ENCODE data around the gene TP63.

The TP63 gene

DNA sequence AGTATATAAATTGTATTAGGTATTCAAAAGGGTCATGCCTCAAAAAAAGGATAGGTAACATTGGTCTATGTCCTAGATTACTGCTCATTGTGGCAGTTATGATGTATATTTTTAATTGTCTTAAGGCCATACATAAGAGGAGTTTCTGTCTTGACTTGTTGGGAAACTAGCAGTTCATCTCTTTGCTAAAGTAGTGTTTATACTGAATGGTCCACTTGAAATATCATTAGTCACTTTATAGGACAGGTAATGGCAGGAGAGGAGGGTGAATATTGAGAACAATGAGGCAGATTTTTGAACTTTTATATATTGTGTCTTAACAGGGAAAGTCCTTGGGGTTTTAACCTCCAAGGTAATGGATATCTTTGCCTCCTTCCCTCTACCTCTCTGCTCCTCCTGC lies 58.4 kb downstream of the TP63 start:
- Histone ChIP-seq H3K27ac (no peak overlapping the region), H3K4me3 (no peak overlapping the region)
- no peak for TF ChIP-seq CTCF (IDR thresholded peaks at IDR 0.05)
- DNase-seq (ENCODE audit: low spot score) = no peak

DNA sequence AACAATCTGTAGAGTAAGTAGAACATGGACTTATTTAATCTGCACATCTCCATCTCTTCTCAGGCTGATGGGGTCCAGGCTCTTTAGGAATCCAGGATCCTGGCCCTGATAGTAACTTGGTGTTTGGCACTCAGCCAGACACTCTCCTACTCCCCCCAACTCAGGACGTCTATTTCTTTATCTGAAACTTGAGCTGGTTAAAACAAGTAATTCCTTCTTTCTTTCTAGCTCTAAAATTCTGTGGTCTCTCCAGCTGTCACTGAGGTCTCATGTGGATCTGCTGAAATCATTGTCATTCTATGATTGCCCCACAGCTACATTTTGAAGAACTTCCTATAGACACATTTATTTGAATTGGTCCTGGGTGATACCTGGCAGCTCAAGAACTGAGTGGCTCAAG lies 59.0 kb downstream of the TP63 start:
- no peak for TF ChIP-seq CTCF (IDR thresholded peaks at IDR 0.05)
- H3K4me3 ChIP-seq = no peak overlapping the region
- no peak for DNase-seq (ENCODE audit: low spot score)
- H3K27ac ChIP-seq = no peak overlapping the region

- no peak for TF ChIP-seq CTCF (IDR thresholded peaks at IDR 0.05)
- no peak for DNase-seq (ENCODE audit: low spot score)
- H3K27ac ChIP-seq = no peak overlapping the region
- no peak overlapping the region for H3K4me3 ChIP-seq
Observed at GRCh38 chr3:189690672-189691071, 59.5 kb downstream of the TP63 start.

- Histone ChIP-seq H3K27ac (no peak overlapping the region), H3K4me3 (no peak overlapping the region)
- TF ChIP-seq CTCF (IDR thresholded peaks at IDR 0.05) = no peak
- DNase-seq (ENCODE audit: low spot score) = no peak
Observed at GRCh38 chr3:189695400-189695799, 64.2 kb downstream of the TP63 start.

DNA sequence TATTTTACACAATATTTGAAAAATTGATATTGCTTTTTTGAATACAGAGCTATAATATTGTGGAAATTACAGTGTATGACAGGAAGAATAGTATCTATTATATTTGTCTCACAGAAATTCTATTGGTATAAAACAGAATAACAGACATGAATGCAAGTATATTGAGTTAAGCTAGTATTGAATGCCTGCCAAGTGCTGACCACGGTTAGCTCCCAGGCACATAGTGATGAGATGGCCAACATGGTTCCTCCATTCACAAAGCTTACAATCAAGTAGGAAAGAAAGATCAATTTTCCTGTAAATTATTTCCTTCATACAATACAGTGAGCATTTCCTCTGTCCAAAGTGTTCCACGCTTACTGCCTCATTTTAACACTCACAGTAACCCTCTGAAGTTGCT lies 67.6 kb downstream of the TP63 start:
- H3K27ac ChIP-seq = no peak overlapping the region
- no peak overlapping the region for H3K4me3 ChIP-seq
- TF ChIP-seq CTCF (IDR thresholded peaks at IDR 0.05) = no peak
- no peak for DNase-seq (ENCODE audit: low spot score)

DNA sequence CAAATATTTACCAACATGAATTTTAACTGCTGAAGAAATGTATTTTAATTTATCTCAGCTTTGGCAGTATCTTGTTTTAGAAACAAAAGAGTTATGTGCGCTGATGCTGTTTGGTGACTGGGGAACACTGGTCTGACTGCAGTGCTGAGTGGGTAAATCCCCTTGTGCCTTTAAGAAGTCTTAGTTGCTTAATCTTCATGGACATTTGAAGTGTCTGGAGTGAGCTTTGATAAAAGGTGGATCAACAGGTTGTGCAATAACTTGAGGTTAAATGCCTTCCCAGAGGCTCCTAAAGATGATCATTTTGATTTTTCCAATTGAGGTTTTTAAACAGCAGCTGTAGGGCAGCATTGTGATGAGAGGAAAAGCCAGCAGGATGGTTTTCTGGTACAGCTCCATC lies 68.7 kb downstream of the TP63 start:
- Histone ChIP-seq H3K27ac (no peak overlapping the region), H3K4me3 (no peak overlapping the region)
- no peak for TF ChIP-seq CTCF (IDR thresholded peaks at IDR 0.05)
- no peak for DNase-seq (ENCODE audit: low spot score)

DNA sequence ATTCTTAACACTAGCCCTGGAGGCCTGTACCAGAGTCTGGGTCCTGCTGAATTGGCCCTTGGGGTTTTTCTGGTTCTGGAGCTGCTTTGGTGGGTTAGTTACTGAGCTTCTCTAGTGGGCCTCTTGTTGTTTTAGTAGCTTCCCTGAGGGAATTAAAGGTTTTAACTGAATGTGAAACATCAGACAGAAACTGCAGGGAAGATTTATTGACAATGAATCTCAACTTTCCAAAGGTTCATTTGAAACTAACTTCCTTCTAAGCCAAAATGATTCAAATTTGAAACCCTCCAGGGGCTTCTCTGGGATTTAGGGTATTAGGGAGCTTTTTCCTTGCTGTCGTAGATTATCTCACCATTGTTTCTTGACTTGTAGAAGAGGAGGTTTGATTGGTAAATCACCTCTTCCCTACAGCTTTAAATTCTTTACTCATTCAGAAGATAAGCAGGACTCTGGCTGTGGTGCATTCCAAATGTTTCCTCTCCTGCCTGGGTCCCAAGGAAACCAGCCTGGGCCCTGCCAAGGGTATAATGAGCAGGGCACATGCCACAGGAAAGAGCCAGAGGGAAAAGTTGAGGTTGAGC lies 71.0 kb downstream of the TP63 start:
- H3K27ac ChIP-seq = no peak overlapping the region
- no peak for DNase-seq (ENCODE audit: low spot score)
- H3K4me3 ChIP-seq = no peak overlapping the region
- no peak for TF ChIP-seq CTCF (IDR thresholded peaks at IDR 0.05)

Data from coronary artery (tissue), 2 donors.